ENCODE data around the gene RHBDD2. TPM values are rescaled to one million over a fixed set of nuclear protein-coding genes. Genes with fewer than 3 reads are reported as not detected.

The RHBDD2 gene
- total RNA-seq, 4 donors from 2014 or later, result 21.6 to 30.2 (median 25.6) TPM

GRCh38 chr7:75914169-75914654, 35.4 kb downstream of the RHBDD2 start:
- H3K27ac ChIP-seq, result peak overlapping the region; percentile 57 to 95 (median 92)
- TF ChIP-seq CTCF (IDR thresholded peaks at IDR 0.05) (no peak), EP300 (IDR thresholded peaks at IDR 0.05) (no peak), POLR2AphosphoS5 (IDR thresholded peaks at IDR 0.05) (no peak), POLR2A (IDR thresholded peaks at IDR 0.05) (no peak)
- no peaks in the 10 kb centered on the region for H3K9me3 ChIP-seq
- H3K4me1 ChIP-seq, result peaks cover 0 to 41% (median 7%) of the 10 kb centered on the region in 3 donors
- ATAC-seq, result no peak
- no peaks in the 10 kb centered on the region for H3K27me3 ChIP-seq
- no peaks in the 10 kb centered on the region for H3K36me3 ChIP-seq
- peak overlapping the region; percentile 71 to 76 for H3K4me3 ChIP-seq
- 14% methylated on average over 12 of the region's 18 CpGs; no CpG with 5 or more reads in 1 of the 2 donors for WGBS, 2 donors (ENCODE audit: low coverage in 1 of 2)

GRCh38 chr7:75914655-75915415, 36.0 kb downstream of the RHBDD2 start, which contains the start of gene POR:
Gene POR (plus strand): TSS chr7:75915155. CDS start chr7:75954002, 38,847 bp downstream.
- peak; percentile 98 for ATAC-seq
- TF ChIP-seq POLR2A (IDR thresholded peaks at IDR 0.05) (peak; percentile 99), EP300 (IDR thresholded peaks at IDR 0.05) (no peak), CTCF (IDR thresholded peaks at IDR 0.05) (peak in 3 of 4 experiments; percentile 34 to 45 (median 39)), POLR2AphosphoS5 (IDR thresholded peaks at IDR 0.05) (peak; percentile 99)
- H3K27ac ChIP-seq, result peak within 1 kb of the TSS; percentile 59 to 95 (median 92)
- H3K36me3 ChIP-seq, result no peaks in the 10 kb centered on the region
- peaks cover 0 to 41% (median 7%) of the 10 kb centered on the region in 3 donors for H3K4me1 ChIP-seq
- H3K27me3 ChIP-seq, result no peaks in the 10 kb centered on the region
- WGBS, 2 donors (ENCODE audit: low coverage in 1 of 2), result 0% methylated on average over 12 of the region's 82 CpGs; no CpG with 5 or more reads in 1 of the 2 donors
- peak within 1 kb of the TSS; percentile 71 to 76 for H3K4me3 ChIP-seq
- no peaks in the 10 kb centered on the region for H3K9me3 ChIP-seq

GRCh38 chr7:75915416-75916156, 36.8 kb downstream of the RHBDD2 start:
- Histone ChIP-seq H3K27me3 (no peaks in the 10 kb centered on the region), H3K4me3 (peak overlapping the region; percentile 71 to 76), H3K4me1 (peaks cover 0 to 41% (median 7%) of the 10 kb centered on the region in 3 donors), H3K36me3 (no peaks in the 10 kb centered on the region), H3K27ac (peak overlapping the region; percentile 59 to 95 (median 92)), H3K9me3 (no peaks in the 10 kb centered on the region)
- 4% methylated on average over 4 to 5 of the region's 32 CpGs for WGBS, 2 donors (ENCODE audit: low coverage in 1 of 2)
- TF ChIP-seq CTCF (IDR thresholded peaks at IDR 0.05) (no peak), EP300 (IDR thresholded peaks at IDR 0.05) (no peak), POLR2AphosphoS5 (IDR thresholded peaks at IDR 0.05) (no peak), POLR2A (IDR thresholded peaks at IDR 0.05) (no peak)
- no peak for ATAC-seq

GRCh38 chr7:75916259-75916658, 37.4 kb downstream of the RHBDD2 start:
- Histone ChIP-seq H3K4me3 (peak overlapping the region; percentile 71 to 76), H3K36me3 (no peaks in the 10 kb centered on the region), H3K9me3 (no peaks in the 10 kb centered on the region), H3K27me3 (no peaks in the 10 kb centered on the region), H3K27ac (peak overlapping the region in 2 of 4 donors; percentile 88 to 95), H3K4me1 (peaks cover 0 to 42% (median 7%) of the 10 kb centered on the region in 3 donors)
- ATAC-seq, result no peak
- TF ChIP-seq POLR2A (IDR thresholded peaks at IDR 0.05), result no peak
- no peak for TF ChIP-seq POLR2AphosphoS5 (IDR thresholded peaks at IDR 0.05)
- no peak for TF ChIP-seq CTCF (IDR thresholded peaks at IDR 0.05)
- no peak for TF ChIP-seq EP300 (IDR thresholded peaks at IDR 0.05)
- WGBS, 2 donors (ENCODE audit: low coverage in 1 of 2), result 50 to 60% methylated on average over 3 to 5 of the region's 5 CpGs

Data from gastroesophageal sphincter (tissue), 4 donors.